Measurements from ENCODE around the gene INPP1. TPM values are rescaled to one million over a fixed set of nuclear protein-coding genes. Genes with fewer than 3 reads are reported as not detected.

Gene INPP1
- total RNA-seq, 1 experiment from 2014 or later, result 4.3 TPM

GRCh38 chr2:190365499-190366204, 22.3 kb downstream of the INPP1 start:
- Histone ChIP-seq H3K18ac (ENCODE audit: insufficient read length, low read depth, low read length) (no peak overlapping the region), H2BK12ac (ENCODE audit: insufficient read length, low read depth, low read length) (no peak overlapping the region), H4K5ac (ENCODE audit: insufficient read length, low read depth, low read length) (no peak overlapping the region), H4K91ac (ENCODE audit: insufficient read length, low read depth, low read length) (no peak overlapping the region), H3K56ac (ENCODE audit: insufficient read length, low read depth, low read length) (no peak overlapping the region), H3K4me1 (ENCODE audit: insufficient read depth, low read length) (no peaks in the 10 kb centered on the region), H3K79me2 (ENCODE audit: insufficient read depth, low read length) (no peaks in the 10 kb centered on the region), H3K23me2 (ENCODE audit: insufficient read length, low read depth, low read length, poor library complexity, severe bottlenecking) (no peaks in the 10 kb centered on the region), H2AK5ac (ENCODE audit: insufficient read length, low read length) (no peak overlapping the region), H3T11ph (ENCODE audit: low read length) (no peak overlapping the region), H2AFZ (ENCODE audit: low read length) (no peak overlapping the region), H2BK5ac (ENCODE audit: insufficient read length, low read length) (no peak overlapping the region), H2BK20ac (ENCODE audit: low read depth, low read length, poor library complexity, severe bottlenecking) (no peak overlapping the region), H2BK15ac (ENCODE audit: low read depth, low read length) (no peak overlapping the region), H3K27ac (ENCODE audit: insufficient read length, low read depth, low read length) (no peak overlapping the region), H4K20me1 (ENCODE audit: control insufficient read depth, insufficient read depth, insufficient read length) (no peaks in the 10 kb centered on the region), H4K8ac (replicated peaks; ENCODE audit: insufficient read length, low read depth, low read length) (no peak overlapping the region), H3K4me2 (ENCODE audit: insufficient read depth, insufficient read length, low read length) (no peak overlapping the region), H3K14ac (ENCODE audit: insufficient read depth, low read length) (no peak overlapping the region), H2BK120ac (ENCODE audit: low read depth, low read length, poor library complexity, severe bottlenecking) (no peak overlapping the region), H3K9me3 (ENCODE audit: control insufficient read depth, low read depth, low read length) (no peaks in the 10 kb centered on the region), H3K23ac (ENCODE audit: insufficient read length, low read depth, low read length) (no peak overlapping the region), H3K9ac (ENCODE audit: extremely low read depth, insufficient read length, low read length) (no peak overlapping the region), H3K4ac (ENCODE audit: low read depth, low read length) (no peak overlapping the region), H3K27me3 (ENCODE audit: insufficient read depth, low read length) (no peaks in the 10 kb centered on the region), H3K79me1 (ENCODE audit: insufficient read depth, low read depth, low read length, poor library complexity, severe bottlenecking) (no peaks in the 10 kb centered on the region)
- Mint-ChIP-seq H3K4me3 (no peak overlapping the region), H3K27ac (no peak overlapping the region), H3K4me1 (no peaks in the 10 kb centered on the region), H3K27me3 (ENCODE audit: low read depth) (no peaks in the 10 kb centered on the region), H3K36me3 (ENCODE audit: insufficient read depth in 1 of 3, low read depth in 3 of 3) (no peaks in the 10 kb centered on the region), H3K9me3 (no peaks in the 10 kb centered on the region)
- WGBS (ENCODE audit: extremely low coverage, insufficient read length, low lambda C conversion rate), result no CpG with 5 or more reads among the region's 19 CpGs
- TF ChIP-seq, protein P1, sequence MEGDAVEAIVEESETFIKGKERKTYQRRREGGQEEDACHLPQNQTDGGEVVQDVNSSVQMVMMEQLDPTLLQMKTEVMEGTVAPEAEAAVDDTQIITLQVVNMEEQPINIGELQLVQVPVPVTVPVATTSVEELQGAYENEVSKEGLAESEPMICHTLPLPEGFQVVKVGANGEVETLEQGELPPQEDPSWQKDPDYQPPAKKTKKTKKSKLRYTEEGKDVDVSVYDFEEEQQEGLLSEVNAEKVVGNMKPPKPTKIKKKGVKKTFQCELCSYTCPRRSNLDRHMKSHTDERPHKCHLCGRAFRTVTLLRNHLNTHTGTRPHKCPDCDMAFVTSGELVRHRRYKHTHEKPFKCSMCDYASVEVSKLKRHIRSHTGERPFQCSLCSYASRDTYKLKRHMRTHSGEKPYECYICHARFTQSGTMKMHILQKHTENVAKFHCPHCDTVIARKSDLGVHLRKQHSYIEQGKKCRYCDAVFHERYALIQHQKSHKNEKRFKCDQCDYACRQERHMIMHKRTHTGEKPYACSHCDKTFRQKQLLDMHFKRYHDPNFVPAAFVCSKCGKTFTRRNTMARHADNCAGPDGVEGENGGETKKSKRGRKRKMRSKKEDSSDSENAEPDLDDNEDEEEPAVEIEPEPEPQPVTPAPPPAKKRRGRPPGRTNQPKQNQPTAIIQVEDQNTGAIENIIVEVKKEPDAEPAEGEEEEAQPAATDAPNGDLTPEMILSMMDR (conservative IDR thresholded peaks at IDR 0.05), result no peak
- DNase-seq, result no peak

Data from H9 (cell line).